GM18868 (cell line): ENCODE measurements around the gene NKAIN2.

Source experiments
- ATAC-seq: cut with Tn5 transposase; IDR thresholded peaks from one replicate; pipeline ENCODE4 v1.9.1; 2021; ENCODE audit warnings: mild to moderate bottlenecking, moderate library complexity; ENCODE audit not compliant: unreplicated experiment

Gene NKAIN2

DNA sequence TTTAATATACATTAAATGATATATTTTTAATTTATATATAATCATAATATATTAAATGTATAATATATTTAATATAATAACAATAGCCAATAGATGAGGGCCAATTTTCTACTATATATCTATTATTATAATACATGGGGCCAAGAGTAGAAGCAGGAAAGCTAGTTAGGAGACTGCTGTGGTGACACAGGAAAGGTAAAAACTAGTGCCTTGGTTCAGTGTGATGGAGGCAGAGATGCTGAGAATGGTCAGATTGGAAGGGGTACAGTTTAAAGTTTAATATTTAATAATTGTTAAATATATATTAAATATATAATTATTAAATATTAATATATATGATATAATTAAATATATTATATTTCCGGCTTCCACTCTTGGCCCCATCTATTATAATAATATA, 1055.7 kb downstream of the NKAIN2 start:
- no peak for ATAC-seq

DNA sequence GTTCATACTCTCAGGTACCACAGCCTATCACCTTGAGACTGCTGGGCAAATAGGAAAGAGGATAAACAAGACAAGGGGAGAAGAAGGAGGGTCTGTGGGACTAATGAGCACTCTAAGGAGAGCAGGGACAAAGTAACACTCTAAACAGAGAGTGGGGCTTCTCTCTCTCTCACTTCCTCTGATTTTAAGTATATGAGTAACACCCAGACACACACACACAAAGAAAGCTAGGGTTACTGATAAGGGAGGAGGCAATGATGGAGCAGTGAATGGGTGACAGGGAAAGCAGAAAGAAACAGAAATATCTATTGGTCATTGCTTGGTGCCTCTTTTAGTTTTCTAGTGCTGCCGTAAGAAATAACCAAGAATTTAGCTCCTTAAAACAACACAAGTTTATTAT, 1062.4 kb downstream of the NKAIN2 start:
- peak; percentile 64 for ATAC-seq

DNA sequence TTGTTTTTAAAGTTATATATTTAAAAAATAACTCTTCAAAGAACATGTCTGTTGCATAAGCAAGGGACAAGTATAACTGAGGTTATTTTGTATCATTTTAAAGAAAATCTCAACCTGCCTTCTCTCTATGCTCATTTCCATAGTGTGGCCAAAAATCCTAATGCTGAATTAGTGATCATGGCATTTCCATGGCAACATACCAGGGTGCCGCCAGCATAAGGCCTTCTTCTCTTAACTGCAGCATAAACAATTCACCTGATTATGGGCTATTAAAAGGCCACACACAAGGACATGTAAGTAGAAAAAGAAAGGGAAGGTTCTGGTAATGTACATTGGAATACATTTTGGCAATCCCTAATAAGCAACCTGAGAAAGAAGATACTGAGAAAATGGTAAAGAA, 1063.5 kb downstream of the NKAIN2 start:
- ATAC-seq: no peak

DNA sequence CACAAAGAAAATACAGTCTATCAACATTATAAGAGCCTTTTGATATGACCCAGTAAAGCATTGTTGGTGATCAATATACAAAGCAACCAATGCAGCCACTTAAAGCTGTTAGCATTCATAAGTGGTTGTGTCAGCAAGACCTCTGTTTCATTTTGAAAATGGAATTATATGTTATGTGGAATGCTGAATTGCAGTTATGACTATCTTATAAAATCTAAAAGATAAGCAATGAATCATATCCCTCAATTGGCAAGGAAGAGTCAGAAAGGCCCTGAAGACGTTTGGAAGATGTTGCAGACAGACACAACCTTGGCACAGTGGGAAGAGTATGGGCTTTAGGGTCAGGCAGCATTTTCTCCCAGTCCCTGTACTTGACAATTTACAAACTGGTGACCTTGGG, 1064.8 kb downstream of the NKAIN2 start:
- no peak for ATAC-seq

DNA sequence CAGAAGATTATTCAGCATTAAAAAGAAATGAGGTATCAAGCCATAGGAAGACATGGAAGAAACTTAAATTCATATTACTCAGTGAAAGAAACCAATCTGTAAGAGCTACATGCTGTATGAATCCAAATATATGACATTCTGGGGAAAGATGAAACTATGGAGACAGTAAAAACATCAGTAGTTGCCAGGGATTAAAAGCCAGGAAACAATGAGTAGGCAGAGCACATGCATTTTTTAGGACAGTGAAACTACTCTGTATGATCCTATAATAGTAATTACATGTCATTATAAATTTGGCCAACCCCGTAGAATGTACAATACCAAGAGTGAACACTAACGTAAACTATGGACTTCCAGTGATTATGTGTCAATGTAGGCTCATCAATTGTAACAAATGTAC, 1065.8 kb downstream of the NKAIN2 start:
- no peak for ATAC-seq

DNA sequence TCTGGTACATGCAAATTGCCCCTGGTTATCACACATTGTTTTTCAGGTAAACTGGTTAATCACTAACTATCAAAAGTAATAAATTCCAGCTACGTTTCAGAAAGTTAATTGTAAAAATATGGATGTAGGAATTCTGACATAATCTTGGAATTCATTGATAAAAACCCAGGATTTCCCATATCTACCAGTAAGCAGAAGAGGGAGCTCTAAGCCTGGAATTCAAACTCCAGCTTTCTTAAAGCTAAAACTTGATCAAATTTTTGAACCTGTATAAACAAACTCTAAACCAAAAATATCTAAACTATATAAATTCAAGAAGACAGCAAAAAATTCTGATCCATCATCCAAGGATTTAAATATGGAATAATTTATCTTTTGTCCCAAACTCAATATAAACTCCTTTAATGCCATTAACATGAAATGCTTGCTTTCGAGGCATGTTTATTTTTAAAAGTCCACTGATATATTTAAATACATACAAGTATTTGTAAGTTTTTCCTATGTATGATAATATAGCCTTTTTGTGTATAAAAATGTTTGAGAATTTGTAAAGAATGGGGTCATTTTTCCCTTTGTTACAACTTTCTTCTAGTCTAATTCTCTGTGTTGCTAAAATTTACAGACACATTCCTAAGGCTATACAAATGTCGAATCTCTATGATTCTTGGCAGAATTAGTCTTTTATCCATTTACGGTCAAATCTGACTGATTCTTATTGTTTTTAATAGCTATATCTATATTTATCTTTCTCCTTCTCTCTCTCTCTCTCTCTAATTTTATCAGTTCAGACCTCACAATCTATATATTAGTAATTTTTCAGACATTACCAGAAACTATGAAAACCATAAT, 1067.2 kb downstream of the NKAIN2 start:
- no peak for ATAC-seq

DNA sequence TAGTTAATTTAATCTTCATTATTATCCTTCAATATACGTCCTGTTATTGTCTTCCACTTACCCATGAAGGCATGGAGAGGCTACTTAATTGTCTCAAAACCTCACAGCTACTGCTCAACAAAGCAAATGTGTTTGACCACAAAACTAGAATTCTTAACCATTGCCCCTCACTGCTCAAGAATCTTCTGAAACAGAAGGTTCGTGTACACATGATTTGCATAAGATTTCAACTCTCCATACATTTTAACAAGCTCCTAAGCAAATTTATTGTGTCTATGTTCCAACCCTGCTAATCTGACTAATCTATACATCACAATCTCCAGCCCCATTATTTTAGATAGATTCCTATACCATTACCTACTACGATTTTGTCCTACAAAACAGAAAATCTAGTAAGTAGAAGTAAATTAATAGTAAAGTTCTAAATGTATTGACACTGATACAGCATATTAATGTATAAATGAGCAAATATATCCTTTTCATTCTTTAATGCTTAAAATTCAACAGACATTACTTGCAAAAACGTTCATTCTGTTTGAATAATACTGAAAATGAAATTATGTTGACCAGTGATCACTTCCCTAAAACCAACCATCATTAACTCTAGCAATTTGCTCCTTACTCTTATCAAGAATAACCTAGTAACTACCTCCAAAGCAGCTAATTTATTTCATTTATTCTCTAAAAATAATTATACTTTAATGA, 1068.8 kb downstream of the NKAIN2 start:
- peak; percentile 84 for ATAC-seq

DNA sequence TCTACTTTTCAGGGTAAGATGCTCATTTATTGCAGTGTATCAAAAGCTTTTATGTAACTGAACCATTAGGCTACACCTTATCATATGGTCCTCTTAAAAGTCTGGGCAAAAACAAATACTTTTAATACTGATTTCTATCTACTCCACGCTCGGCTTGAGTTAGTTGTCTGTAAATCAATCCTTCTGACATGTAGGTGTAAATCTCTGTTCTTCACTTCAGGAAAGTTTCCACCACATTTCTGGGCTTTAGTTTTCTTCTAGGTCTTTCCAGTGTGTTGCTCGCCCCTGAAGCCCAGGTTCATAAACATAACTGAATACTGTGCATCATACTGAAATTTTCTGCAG, 1069.4 kb downstream of the NKAIN2 start:
- peak; percentile 40 for ATAC-seq
